Epithelial cell of proximal tubule (primary cell): Measurements from ENCODE around the gene PCDH1. TPM values are rescaled to one million over a fixed set of nuclear protein-coding genes. Genes with fewer than 3 reads are reported as not detected.

Source experiments
- DNase-seq: peaks from one replicate; pipeline ENCODE4 v3.0.0-alpha.2; 2011; ENCODE audit warnings: low read depth
- H3K4me3 ChIP-seq: 2 replicates; pipeline ENCODE4 v1.5.1; 2011; ENCODE audit warnings: low read depth, mild to moderate bottlenecking, low read length
- total RNA-seq: library from RNA; depleted of rRNA; stranded (reverse); fragments of >200 nt; gene quantifications from 2 replicates; pipeline ENCODE4 v1.2.3, GENCODE V29; 2015
- TF ChIP-seq, protein P1 (sequence below): conservative IDR thresholded peaks from 2 replicates; pipeline ENCODE4 v1.5.1; 2012; ENCODE audit warnings: low read depth, mild to moderate bottlenecking, low read length

The PCDH1 gene
- total RNA-seq, 1 donor from 2014 or later, result 17.4 TPM

DNA sequence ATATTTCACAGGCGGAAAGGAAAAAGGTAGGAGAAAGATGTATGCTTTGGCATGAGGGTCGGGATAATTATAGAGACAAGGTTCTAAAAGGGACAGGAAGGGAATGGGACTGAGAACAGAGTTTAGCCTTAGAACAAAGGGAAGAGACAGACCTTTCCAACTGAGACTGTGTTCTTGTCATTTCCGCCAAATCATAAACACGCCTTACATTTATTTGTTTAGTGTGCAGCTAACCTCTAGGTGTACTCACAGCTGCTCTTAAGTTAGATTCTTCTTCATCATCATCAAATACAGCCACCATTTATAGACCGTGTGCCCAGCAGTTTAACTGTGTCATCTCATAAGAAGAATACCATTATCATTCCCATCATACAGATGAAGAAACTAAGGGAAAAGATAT, 39.5 kb upstream of the PCDH1 start:
- no peak overlapping the region for H3K4me3 ChIP-seq
- TF ChIP-seq, protein P1, sequence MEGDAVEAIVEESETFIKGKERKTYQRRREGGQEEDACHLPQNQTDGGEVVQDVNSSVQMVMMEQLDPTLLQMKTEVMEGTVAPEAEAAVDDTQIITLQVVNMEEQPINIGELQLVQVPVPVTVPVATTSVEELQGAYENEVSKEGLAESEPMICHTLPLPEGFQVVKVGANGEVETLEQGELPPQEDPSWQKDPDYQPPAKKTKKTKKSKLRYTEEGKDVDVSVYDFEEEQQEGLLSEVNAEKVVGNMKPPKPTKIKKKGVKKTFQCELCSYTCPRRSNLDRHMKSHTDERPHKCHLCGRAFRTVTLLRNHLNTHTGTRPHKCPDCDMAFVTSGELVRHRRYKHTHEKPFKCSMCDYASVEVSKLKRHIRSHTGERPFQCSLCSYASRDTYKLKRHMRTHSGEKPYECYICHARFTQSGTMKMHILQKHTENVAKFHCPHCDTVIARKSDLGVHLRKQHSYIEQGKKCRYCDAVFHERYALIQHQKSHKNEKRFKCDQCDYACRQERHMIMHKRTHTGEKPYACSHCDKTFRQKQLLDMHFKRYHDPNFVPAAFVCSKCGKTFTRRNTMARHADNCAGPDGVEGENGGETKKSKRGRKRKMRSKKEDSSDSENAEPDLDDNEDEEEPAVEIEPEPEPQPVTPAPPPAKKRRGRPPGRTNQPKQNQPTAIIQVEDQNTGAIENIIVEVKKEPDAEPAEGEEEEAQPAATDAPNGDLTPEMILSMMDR, result no peak
- DNase-seq, result no peak

DNA sequence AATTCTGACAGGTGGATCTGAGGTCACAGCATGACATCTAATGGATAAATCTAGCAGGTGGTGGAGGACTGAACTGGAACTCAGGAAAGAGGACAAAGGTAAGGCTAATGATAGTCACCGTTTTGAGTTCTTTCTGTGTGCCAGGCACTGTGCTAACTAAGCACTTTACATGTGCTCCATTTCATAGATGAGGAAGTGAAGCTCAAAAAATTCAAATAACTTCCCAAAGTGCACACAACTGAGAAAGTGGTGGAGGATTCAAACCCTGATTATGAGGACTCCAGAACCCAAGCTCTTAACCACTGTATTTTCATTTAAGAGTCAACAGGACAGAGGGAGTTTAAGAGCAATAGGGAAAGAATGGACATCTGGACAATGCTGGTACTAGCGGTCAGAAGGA, 38.3 kb upstream of the PCDH1 start:
- TF ChIP-seq, protein P1, result no peak
- DNase-seq, result no peak
- H3K4me3 ChIP-seq, result no peak overlapping the region

DNA sequence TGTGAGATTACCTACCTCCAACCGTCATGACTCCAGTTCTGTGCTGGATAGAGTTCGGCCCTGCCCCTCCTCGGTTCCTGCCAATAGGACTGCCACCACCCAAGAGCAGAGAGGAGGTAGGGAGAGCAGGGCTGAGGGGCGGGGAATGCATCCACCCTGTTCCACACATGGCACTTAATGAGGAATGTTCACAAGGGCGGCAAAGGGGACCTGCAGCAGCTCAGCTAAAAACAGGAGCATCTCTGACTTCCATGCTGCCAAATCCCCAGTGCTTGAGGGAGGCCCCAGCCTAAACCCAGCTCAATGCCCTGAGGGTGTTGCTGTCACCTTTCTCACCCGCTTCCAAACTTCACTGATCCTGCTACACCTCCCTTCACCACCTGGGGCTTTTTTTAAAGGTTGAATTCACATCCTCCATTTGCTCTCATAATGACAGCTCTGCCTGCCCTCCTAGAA, 37.7 kb upstream of the PCDH1 start:
- H3K4me3 ChIP-seq, result no peak overlapping the region
- TF ChIP-seq, protein P1, result no peak
- DNase-seq, result no peak

- no peak for DNase-seq
- TF ChIP-seq, protein P1, result no peak
- H3K4me3 ChIP-seq, result no peak overlapping the region
These were observed 36.6 kb upstream of the PCDH1 start for GRCh38 chr5:141914797-141915196.

GRCh38 chr5:141914199-141914743, 36.1 kb upstream of the PCDH1 start:
- no peak for DNase-seq
- peak overlapping the region; percentile 39 for H3K4me3 ChIP-seq
- TF ChIP-seq, protein P1, result peak; percentile 41

DNA sequence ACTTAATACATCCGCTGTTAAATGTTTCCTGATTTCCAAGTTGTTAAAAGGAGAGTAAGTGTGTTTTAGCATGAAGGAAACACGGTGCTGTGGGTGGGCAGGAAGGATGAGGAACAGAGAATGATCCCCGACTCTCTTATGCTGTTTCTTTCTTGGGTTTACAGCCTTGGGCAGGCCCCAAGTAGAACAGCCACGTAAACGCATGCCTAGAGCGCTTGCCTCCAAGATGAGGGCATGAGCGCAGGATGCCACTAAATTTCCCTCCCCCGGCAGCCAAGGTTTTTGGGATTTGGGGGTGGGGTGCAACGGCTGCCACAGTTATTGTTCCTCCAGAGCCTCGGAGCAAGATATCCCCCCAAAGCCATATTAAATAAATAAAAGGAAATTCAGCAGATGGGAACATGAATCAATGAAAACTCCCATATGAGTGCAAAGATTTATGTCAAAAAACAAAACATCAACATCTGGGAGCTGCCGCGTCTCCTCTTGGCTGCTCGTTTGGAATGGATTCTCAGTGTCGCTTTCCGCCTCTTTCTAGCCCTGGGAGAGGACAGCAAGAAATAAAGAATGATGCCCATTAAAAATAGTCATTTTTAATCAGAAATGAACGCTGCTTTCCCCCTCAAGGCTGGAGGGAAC, 35.5 kb upstream of the PCDH1 start:
- H3K4me3 ChIP-seq, result peak overlapping the region; percentile 39
- DNase-seq, result no peak
- TF ChIP-seq, protein P1, result no peak

GRCh38 chr5:141910271-141910673, 32.1 kb upstream of the PCDH1 start:
- H3K4me3 ChIP-seq, result no peak overlapping the region
- DNase-seq, result no peak
- TF ChIP-seq, protein P1, result no peak
